HG03575 (cell line): ENCODE data around the gene TTC27.
"Not testable (repeated sequence)": the region's sequence is repeated elsewhere in the genome, so short reads cannot be mapped to it uniquely, and the experiment has no call there.

Source experiments
- ATAC-seq: cut with Tn5 transposase; IDR thresholded peaks from one replicate; pipeline ENCODE4 v1.9.1; 2021; ENCODE audit not compliant: unreplicated experiment, insufficient number of reproducible peaks, low FRiP score; ENCODE audit errors: extremely low read depth

The TTC27 gene

DNA sequence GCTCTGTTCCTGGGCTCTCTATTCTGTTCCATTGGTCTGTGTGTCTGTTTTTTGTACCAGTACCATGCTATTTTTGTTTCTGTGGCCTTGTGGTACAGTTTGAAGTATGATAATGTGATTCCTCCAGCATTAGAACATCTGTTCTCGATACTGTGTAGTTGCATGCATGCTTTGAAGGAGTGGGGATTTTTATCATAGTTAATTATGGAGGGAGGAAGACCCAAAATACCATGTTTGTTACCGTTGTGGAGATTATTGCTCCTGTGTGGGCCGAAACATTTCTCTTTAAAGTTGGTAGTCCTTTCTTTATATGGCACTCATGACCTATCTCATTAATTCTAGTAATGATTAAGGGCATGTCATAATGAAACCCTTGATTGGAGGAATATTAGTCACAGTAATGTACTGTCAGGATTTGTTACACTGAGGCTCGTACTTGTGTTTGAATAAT is 87.6 kb downstream of the TTC27 start:
- peak; percentile 73 for ATAC-seq

DNA sequence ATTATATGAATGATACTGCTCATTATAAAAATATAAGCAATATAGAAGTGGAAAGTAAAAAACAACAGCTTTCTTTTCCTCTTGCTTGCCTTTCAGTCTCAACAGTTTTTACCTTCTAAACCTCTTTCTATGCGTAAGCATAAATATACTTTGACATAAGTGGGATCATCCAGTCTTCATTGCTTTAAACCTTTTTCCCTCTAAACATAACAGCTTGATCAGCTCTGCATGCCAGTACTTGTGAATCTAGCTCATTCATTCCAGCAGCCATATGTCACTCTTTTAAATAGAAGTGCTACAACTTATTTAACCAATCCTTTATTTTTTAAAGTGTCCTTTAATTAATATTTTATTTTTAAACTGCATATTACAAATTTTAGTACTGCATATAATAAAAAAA is 88.1 kb downstream of the TTC27 start:
- ATAC-seq: no peak

DNA sequence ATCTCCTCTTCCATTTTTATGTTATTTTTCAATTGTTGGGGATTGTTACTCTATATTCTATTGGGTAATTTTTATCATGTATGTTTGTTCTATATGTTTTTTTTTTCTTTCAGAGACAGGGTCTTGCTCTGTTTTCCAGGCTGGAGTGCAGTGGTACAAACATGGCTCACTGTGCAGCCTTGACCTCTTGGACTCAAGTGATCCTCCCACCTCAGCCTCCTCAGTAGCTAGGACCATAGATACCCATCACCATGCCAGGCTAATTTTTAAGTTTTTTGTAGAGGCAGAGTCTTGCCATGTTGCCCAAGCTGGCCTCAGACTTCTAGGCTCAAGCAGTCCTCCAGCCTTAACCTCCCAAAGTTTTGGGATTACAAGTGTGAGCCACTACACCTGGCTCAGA is 88.7 kb downstream of the TTC27 start:
- ATAC-seq: no peak

DNA sequence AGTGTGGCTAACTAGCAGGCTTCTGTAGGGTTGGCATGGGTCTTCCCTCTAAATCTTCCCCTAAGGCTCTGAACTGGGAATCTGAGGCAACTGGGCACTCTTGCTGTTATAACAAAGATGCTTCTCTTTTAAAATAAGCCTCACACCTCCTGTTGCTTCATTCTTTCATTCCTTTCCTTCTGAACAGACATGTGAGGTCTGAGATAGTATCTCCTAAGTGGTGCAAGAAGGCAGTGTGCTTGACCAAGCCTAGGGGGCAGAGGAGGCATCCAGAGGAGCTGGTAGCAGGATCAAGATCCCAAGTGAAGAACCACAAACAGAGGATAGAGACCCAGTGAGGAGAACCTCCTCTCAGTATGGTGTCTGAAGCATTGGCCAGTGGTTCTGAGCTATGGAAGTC is 90.9 kb downstream of the TTC27 start:
- no peak for ATAC-seq

DNA sequence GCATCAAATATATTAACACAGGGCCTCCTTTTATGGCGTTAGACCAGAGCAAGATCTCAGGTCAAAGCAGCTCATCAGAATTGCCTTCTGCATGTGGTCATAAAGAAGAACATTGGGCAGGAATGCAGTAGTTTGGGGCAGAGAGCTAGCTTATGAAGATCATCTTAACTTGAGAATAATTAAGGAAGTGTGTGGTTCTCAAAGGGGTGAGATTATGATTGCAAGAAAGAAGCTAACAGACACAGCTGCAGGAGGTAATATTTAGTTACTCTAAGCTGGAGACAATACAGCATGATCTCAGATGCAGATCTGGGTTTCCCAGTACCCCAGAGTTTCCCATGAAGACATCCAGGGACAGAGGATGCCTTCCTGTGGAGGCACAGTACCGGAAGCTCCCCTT is 91.6 kb downstream of the TTC27 start:
- no peak for ATAC-seq

DNA sequence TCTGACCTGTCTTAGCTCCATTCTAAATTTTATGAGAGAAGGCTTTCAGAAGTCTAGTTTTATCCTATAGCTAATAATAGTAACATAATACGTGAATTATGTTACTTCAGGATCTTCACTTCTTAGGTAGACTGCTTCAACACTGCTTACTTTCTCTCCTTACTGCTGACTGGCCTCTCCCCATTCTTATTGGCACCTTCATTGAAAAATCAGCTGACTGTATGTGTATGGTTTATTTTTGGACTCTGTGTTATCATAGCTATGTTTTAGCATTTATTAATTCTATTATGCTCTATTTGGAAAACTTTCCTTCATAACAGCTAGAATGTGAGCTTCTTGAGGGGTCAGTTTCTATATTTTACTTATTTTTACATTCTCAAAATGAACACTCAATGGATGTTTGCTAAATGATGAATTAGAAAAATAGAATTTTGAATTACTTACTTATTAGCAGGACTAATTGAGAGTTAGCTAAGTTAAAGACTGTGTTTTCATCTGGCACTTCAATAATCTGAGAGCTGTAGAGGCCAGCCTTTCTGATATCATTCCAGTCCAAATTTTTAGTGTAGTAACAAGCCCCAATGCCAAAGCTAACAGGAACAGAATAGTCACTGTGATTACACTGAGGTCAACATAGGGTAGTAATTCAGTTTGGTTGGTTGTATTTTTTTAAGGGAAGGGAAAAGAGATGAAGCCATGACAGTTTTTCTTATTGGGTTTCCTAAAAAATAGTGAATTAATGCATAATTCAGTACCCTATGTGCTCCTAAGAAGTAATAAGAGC is 92.3 kb downstream of the TTC27 start:
- ATAC-seq: no peak

DNA sequence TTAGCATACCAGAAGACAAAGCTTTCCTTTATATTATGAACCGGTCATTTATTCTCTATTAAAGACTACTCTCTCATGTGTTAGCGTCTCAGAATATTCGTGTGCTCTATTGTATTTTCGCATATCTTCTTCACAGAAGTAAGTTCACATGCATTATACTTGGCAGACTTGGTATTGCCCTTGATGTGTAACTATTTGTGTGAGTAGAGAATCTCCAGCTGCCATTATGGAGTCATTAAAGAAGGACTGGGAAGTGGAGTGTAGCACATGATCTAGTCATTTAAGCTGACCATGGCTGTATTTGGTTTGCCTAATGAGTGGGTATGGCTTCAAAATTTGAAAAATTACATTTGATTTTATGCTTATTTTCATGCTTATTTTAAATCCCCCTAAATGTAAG is 92.9 kb downstream of the TTC27 start:
- no peak for ATAC-seq

DNA sequence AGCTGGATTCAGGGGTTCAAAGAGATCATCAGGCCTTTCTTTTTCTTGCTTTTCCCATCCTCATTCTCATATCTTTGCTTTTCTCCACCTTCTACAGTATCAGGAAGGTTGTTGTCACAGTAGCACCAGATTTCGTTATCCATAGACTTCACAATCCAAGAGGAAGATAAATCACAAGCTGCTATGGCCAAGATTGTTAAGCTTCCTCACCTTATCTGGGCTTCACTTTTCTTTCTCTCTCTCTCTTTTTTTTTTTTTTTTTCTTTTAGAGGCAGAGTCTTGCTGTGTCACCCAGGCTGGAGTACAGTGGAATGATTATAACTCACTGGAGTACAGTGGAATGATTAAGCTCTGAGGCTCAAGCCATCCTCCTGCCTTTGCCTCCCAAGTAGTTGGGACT is 93.5 kb downstream of the TTC27 start:
- ATAC-seq: no peak

DNA sequence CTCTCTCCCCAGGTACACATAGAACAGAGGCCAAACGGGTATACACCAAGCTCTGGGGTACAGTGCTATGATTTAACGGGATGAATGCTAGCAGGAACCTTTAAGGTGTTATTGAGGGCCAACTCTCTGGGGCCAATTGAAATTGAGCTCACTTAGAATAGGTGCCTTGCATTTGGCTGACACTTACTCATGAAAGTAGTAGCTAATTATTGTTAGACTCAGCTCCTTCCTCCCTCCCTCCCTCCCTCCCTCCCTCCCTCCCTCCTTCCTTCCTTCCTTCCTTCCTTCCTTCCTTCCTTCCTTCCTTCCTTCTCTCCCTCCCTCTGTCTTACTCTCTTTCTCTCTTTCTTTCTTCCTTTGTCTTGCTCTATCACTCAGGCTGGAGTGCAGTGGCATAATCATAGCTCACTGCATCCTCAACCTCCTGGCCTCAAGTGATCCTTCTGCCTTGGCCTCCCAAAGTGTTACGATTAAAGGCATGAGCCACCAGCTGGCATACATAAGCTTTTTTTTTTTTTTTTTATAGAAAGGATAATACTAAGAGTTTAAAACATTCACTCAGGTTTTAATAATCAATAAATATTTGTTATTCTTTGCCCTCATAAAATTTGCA is 95.7 kb downstream of the TTC27 start:
- ATAC-seq: no peak

DNA sequence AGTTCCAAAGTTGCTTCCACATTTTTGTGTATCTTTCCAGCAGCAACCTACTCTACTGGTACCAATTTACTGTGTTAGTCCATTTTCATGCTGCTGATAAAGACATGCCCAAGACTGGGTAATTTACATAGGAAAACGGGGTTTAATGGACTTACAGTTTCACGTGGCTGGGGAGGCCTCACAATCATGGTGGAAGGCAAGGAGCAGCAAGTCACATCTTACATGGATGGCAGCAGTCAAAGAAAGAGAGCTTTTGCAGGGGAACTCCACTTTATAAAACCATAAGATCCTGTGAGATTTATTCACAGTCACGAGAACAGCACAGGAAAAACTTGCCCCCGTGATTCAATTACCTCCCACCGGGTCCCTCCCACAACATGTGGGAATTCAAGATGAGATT is 98.8 kb downstream of the TTC27 start:
- ATAC-seq: not testable (repeated sequence)

DNA sequence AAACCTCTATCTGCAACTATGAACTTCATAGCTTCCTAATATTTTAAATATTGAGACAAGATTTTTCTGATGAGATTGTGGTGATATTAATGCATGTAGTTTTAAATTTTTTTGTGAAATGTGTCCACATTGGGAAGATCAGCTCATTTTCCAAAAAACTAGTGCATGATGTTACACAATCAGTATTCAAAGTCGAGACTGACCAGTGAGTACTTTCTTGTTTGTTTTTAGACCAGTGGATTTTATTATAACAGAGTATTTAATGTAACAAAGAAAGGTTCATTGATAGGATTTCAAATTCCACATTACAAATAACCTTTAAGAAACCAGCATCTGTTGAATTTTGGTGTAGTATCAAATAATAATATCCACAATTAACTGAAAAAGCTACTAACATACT is 99.3 kb downstream of the TTC27 start:
- no peak for ATAC-seq

DNA sequence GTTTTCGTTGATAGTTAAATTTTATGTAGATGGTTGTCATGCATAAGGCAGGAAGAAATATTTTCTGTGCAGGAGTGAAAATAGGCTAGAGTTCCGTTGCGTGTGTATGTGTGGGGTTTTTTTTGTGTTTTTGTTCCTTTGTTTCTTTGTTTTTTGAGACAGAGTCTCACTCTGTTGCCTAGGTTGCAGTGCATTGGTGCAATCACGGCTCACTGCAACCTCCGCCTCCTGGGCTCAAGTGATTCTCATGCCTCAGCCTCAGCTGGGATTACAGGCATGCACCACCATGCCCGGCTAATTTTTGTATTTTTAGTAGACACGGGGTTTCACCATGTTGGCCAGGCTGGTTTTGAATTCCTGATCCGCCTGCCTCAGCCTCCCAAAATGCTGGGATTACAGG is 103.1 kb downstream of the TTC27 start:
- ATAC-seq: not testable (repeated sequence)

DNA sequence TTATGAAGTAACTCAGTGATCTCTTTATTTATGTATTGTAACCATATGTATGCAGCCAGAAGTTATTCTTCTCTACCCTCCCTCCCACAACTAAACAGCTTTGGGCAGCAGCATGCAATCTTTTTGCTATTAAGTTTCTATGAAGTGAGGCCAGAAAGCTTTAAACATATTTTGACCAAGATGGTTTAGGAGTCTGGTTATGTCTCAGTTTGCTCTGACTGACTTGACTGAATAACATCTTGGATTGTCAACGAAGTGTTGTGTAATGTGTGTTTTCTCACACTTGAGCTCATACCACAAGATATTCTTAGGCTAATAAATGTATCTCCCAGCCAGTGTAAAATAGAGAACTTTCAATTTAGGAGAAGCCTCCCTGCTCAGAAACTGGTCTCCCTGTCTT is 104.3 kb downstream of the TTC27 start:
- ATAC-seq: no peak

DNA sequence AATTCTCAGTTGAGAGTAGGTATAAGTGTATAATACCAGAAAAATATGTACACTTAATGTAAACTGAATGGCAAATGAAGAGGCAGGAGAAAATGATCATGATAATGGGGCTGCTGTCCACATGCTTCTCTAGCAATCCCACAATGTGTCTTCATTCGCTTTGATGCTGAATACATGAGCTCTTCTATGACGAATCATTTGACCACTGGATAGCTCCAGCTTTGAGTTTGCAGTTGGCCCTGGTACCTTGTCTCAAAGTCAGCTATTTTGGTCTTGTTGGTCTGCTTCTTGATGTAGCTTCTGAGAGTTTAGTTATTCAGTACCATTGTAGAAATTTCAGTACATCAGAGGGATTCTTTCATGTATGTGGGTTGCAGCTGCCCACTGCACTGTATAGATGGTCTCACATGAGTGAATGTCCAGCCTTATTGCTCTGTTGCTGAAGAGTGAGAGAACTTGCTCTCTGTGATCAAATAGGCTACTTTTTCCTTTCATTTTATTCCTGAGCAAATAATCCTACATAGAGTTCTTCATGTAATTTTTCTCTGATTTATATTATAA is 105.1 kb downstream of the TTC27 start:
- ATAC-seq: no peak

DNA sequence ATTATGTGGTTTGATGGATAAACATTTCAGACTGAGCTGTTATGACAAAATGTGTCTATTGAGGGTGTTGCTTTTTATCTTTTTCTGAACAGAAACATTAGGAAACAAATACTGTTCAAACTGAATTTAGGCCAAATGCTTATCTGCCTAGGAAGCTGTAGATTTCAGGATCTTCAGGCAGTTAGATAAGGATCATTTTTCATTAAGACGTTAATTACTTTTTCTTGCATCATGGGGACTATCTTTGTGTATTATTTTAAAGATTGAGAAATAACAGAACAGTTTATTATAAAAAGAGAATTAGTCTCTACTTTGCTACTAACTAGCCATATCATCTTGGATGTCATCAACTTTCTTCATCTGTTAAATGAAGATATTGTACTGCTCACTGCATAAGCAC is 107.5 kb downstream of the TTC27 start:
- ATAC-seq: no peak

DNA sequence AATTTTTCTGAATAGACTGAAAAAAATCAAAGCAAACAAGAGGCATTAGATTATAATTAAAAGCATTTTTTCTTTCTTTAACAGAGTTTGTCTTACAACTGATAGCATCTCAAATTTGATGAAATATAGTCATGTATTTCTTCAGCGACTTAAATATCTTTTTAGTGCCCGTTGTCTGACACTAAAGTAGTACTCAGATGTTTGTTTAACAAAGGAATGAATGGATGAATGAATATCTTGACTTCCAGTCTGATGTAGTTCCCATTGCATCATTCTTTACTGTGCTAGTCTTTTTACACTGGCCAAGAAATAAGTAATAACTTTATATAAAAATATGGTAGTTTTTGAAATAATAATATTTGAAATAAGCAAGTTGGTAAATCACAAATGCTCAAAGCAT is 111.1 kb downstream of the TTC27 start:
- ATAC-seq: no peak

DNA sequence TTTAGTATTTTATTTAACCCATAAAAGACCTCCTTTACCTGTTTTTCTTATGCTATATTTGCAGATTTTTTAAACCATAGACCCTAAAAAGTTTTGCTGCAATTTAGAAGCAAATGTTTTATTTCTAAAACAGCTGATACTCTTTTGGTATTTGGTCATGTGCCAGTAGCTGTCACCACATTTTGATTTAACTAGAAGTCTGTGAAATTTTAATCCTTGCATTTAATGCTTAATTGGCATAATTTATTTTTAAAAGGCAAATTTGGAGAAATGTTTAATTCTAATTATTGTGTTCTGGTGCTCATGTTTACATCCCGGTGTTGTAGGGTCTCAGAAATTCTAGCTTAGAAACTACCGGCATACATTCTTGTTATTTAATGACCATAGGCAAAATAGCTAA is 111.8 kb downstream of the TTC27 start:
- ATAC-seq: no peak

DNA sequence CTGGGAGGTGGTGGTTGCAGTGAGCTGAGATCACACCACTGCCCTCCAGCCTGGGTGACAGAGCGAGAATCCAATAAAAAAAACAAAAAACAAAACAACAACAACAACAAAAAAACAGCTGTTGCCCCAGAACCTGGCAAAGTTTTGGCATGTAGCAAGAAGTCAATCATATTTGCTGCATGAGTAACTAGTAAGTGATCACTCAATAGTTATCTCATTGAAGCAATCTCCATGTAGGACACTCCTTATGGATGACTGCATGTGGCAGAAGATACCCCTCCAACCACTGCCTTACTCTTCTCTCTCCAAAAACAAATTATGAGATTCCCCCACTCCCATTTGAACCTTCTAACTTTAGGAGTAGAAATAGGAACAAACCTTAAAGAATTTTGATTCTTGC is 113.7 kb downstream of the TTC27 start:
- ATAC-seq: no peak

DNA sequence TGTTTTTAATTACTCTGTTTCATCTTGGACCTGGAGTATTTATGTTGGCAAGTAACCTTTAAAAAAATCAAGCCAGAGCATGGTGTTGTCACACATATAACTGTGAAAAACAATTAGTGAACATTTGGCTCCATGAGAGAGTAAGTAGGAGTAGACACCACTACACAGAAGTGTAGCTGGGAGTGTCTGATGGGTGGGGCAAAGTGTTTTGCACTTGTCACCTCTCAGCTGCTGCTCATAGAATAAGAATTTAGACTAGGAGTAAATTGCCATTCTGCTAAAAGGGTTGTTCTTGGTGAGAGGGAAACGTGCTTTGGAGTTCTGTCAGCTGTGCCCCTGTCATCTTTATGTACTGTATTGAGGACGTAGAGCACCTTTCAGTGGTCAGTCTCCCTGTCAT is 114.5 kb downstream of the TTC27 start:
- ATAC-seq: no peak

DNA sequence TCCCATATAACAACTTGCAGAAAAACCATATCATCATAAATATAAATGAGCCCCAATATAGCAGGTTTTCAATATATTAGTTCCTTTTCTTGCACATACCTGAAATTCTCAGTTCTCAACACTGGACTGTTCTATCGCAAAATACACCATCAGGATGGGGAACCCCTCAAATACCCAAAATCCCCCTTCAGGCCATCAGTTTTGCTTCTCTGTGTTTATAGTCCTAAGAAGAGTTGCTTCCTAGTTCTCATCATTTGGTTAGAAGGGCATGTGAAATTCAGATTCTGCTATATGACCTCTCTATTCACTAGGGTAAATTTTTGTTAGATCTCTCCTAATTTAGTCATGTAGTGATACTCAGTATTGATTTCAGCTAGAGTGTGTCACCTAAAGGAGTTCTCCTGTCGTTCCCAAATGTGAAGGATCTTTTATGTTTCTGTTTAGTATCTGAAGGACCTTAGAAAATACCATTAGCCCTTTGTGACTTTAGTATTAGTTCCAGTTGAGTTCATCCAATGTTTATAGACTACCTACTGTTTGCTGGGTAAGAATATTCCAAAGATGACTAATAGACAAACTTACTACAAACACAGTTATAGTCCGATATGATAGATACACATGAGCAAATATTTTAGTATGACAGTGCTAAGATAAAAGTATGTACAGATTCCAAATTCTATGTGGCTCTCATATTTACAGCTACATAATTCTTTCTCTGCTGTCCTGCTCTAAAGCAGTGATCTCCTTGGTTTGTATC is 115.8 kb downstream of the TTC27 start:
- ATAC-seq: no peak
